ENCODE measurements around the gene PHF10. TPM values are rescaled to one million over a fixed set of nuclear protein-coding genes. Genes with fewer than 3 reads are reported as not detected.
"Not testable (repeated sequence)": the region's sequence is repeated elsewhere in the genome, so short reads cannot be mapped to it uniquely, and the experiment has no call there.

PHF10 gene
- total and polyA plus RNA-seq, 2 of the 4 experiments (the other 2 are of a cell fraction) = 7.3 to 15.9 TPM

GRCh38 chr6:169697115-169697514 lies 27.2 kb downstream of the PHF10 start:
- BruUV-seq (replicated peaks); H3K9me1 ChIP-seq (ENCODE audit: insufficient read depth, low read length); H3K14ac ChIP-seq (replicated peaks; ENCODE audit: low read depth, low read length); H4K91ac ChIP-seq (ENCODE audit: insufficient read depth, low read depth, low read length); H3K23ac ChIP-seq (ENCODE audit: low read depth, low read length); H3K56ac ChIP-seq (ENCODE audit: extremely low read depth, insufficient read depth, low read length); H2BK5ac ChIP-seq (ENCODE audit: low read depth, low read length, poor library complexity, severe bottlenecking); H3K4me1 ChIP-seq (ENCODE audit: control insufficient read depth, insufficient read depth, low read length); POLR2A ChIA-PET (ENCODE audit: unreplicated experiment); H4K5ac ChIP-seq (ENCODE audit: low read depth, low read length); H2AFZ ChIP-seq (replicated peaks; ENCODE audit: low read length, poor library complexity); intact Hi-C loops (cut with micrococcal nuclease); H2AK9ac ChIP-seq (replicated peaks; ENCODE audit: low read depth, low read length, poor library complexity); H3K18ac ChIP-seq (ENCODE audit: low read depth, low read length); ATAC-seq (ENCODE audit: low read depth); H2AK5ac ChIP-seq (ENCODE audit: low read depth, low read length); dilution Hi-C loops (cut with HindIII; ENCODE audit: low sequenced_read_pairs, unreplicated experiment); H2BK20ac ChIP-seq (ENCODE audit: low read depth, low read length); H2BK15ac ChIP-seq (ENCODE audit: low read depth, low read length); H3K9me3 ChIP-seq (ENCODE audit: control insufficient read depth, insufficient read depth, low read length); H3K36me3 ChIP-seq (ENCODE audit: control insufficient read depth, insufficient read depth, low read length); in situ Hi-C loops (cut with MboI; ENCODE audit: low sequenced_read_pairs); H4K20me1 ChIP-seq (ENCODE audit: insufficient read depth, low read length); H3K4ac ChIP-seq (ENCODE audit: low read depth, low read length); H3K4me2 ChIP-seq (ENCODE audit: low read depth, low read length); H3K4me3 ChIP-seq (ENCODE audit: insufficient read depth, low read depth, low read length); H4K8ac ChIP-seq (ENCODE audit: low read depth in 2 of 2, low read length in 2 of 2); H3K9ac ChIP-seq (ENCODE audit: low read depth, low read length); H2BK120ac ChIP-seq (ENCODE audit: low read depth, low read length); H3K27ac ChIP-seq (ENCODE audit: insufficient read depth, low read length); CTCF ChIA-PET; H3K27me3 ChIP-seq (ENCODE audit: control insufficient read depth, insufficient read depth, low read length); DNase-seq: not testable (repeated sequence)
- WGBS, 2 experiments (ENCODE audit: extremely low coverage in 2 of 2, insufficient read length in 1 of 2) = no CpG with 5 or more reads among the region's 10 CpGs
- H3K79me1 ChIP-seq (ENCODE audit: low read depth in 1 of 2, low read length in 2 of 2) = peaks cover 33 to 56% of the 10 kb centered on the region in 2 experiments
- TF ChIP-seq RAD21 (IDR thresholded peaks at IDR 0.05; ENCODE audit: low read length) = peak; percentile 38; the same call in 1 of the 2 replicates
- TF ChIP-seq CTCF (conservative IDR thresholded peaks at IDR 0.05; ENCODE audit: low read depth, low read length) = 0 out of 2 replicates have a peak, but pooled peaks have one; percentile 28

Measured in IMR-90 (cell line).